Ishikawa (cell line): ENCODE data around the gene CYP2E1.

Experiments used
- CREB1 ChIP-seq: IDR thresholded peaks from 2 replicates; pipeline ENCODE4 v1.6.1; 2012; ENCODE audit warnings: low read depth
- EP300 ChIP-seq: IDR thresholded peaks from 2 replicates; pipeline ENCODE4 v1.6.1; 2012; ENCODE audit warnings: borderline replicate concordance
- REST ChIP-seq: IDR thresholded peaks from 2 replicates; pipeline ENCODE4 v1.6.1; 2012; ENCODE audit warnings: low read depth, mild to moderate bottlenecking
- YY1 ChIP-seq: IDR thresholded peaks from 2 replicates; pipeline ENCODE4 v1.6.1; 2012; ENCODE audit warnings: low read depth

GRCh38 chr10:133487085-133487484 is 40.1 kb upstream of the CYP2E1 start:
- TF ChIP-seq EP300 = no peak
- no peak for TF ChIP-seq REST
- TF ChIP-seq CREB1 = no peak
- TF ChIP-seq YY1 = no peak
